ENCODE measurements around the gene MRPL34. TPM values are rescaled to one million over a fixed set of nuclear protein-coding genes. Genes with fewer than 3 reads are reported as not detected.

The MRPL34 gene
- total RNA-seq, 4 donors from 2014 or later: 95.0 to 175 (median 113) TPM

- Histone ChIP-seq H3K4me1 (peaks cover 0 to 33% (median 5%) of the 10 kb centered on the region in 3 donors), H3K36me3 (peaks cover 0 to 72% of the 10 kb centered on the region in 2 donors), H3K27ac (no peak overlapping the region), H3K9me3 (no peaks in the 10 kb centered on the region), H3K4me3 (no peak overlapping the region), H3K27me3 (no peaks in the 10 kb centered on the region)
- TF ChIP-seq CTCF (IDR thresholded peaks at IDR 0.05): no peak
- TF ChIP-seq POLR2AphosphoS5 (IDR thresholded peaks at IDR 0.05): no peak
- TF ChIP-seq EP300 (IDR thresholded peaks at IDR 0.05): no peak
- no peak for TF ChIP-seq POLR2A (IDR thresholded peaks at IDR 0.05)
- no peak for ATAC-seq
- WGBS, 2 donors (ENCODE audit: low coverage in 1 of 2): 95% methylated on average over 4 of the region's 19 CpGs; no CpG with 5 or more reads in 1 of the 2 donors
Measured at GRCh38 chr19:17314007-17314593, 8.4 kb downstream of the MRPL34 start.

- Histone ChIP-seq H3K27ac (no peak overlapping the region), H3K9me3 (no peaks in the 10 kb centered on the region), H3K4me1 (peaks cover 0 to 16% (median 0%) of the 10 kb centered on the region in 3 donors), H3K36me3 (peaks cover 0 to 85% of the 10 kb centered on the region in 2 donors), H3K4me3 (no peak overlapping the region), H3K27me3 (no peaks in the 10 kb centered on the region)
- no peak for ATAC-seq
- no peak for TF ChIP-seq CTCF (IDR thresholded peaks at IDR 0.05)
- TF ChIP-seq EP300 (IDR thresholded peaks at IDR 0.05): no peak
- no peak for TF ChIP-seq POLR2AphosphoS5 (IDR thresholded peaks at IDR 0.05)
- TF ChIP-seq POLR2A (IDR thresholded peaks at IDR 0.05): no peak
- WGBS, 2 donors (ENCODE audit: low coverage in 1 of 2): no CpG with 5 or more reads among the region's 6 CpGs
Measured at GRCh38 chr19:17318966-17319365, 13.3 kb downstream of the MRPL34 start.

GRCh38 chr19:17319473-17320238, 14.0 kb downstream of the MRPL34 start:
- Histone ChIP-seq H3K4me3 (no peak overlapping the region), H3K4me1 (peaks cover 0 to 19% (median 0%) of the 10 kb centered on the region in 3 donors), H3K9me3 (no peaks in the 10 kb centered on the region), H3K27ac (no peak overlapping the region), H3K36me3 (peaks cover 0 to 83% of the 10 kb centered on the region in 2 donors), H3K27me3 (no peaks in the 10 kb centered on the region)
- 60 to 91% methylated on average over 1 to 16 of the region's 40 CpGs for WGBS, 2 donors (ENCODE audit: low coverage in 1 of 2)
- TF ChIP-seq POLR2AphosphoS5 (IDR thresholded peaks at IDR 0.05) (no peak), POLR2A (IDR thresholded peaks at IDR 0.05) (no peak), EP300 (IDR thresholded peaks at IDR 0.05) (no peak), CTCF (IDR thresholded peaks at IDR 0.05) (no peak)
- ATAC-seq: no peak

- ATAC-seq: no peak
- Histone ChIP-seq H3K27ac (no peak overlapping the region), H3K9me3 (no peaks in the 10 kb centered on the region), H3K27me3 (no peaks in the 10 kb centered on the region), H3K36me3 (peaks cover 0 to 86% of the 10 kb centered on the region in 2 donors), H3K4me1 (peaks cover 0 to 27% (median 0%) of the 10 kb centered on the region in 3 donors), H3K4me3 (no peak overlapping the region)
- no CpG with 5 or more reads among the region's 11 CpGs for WGBS, 2 donors (ENCODE audit: low coverage in 1 of 2)
- TF ChIP-seq POLR2AphosphoS5 (IDR thresholded peaks at IDR 0.05) (no peak), EP300 (IDR thresholded peaks at IDR 0.05) (no peak), CTCF (IDR thresholded peaks at IDR 0.05) (no peak), POLR2A (IDR thresholded peaks at IDR 0.05) (no peak)
Measured at GRCh38 chr19:17320435-17320834, 14.8 kb downstream of the MRPL34 start.
